Neural cell (in vitro differentiated cells): ENCODE results near the gene STIM1.

Experiments used
- EP300 ChIP-seq: fragments of 450-650 bp; conservative IDR thresholded peaks from 2 replicates; pipeline ENCODE4 v1.6.1; 2014; ENCODE audit warnings: antibody characterized with exemption, mild to moderate bottlenecking, moderate library complexity; ENCODE audit not compliant: poor library complexity, severe bottlenecking
- POLR2AphosphoS5 ChIP-seq: IDR thresholded peaks from 2 replicates; pipeline ENCODE4 v1.6.1; 2012
- TF ChIP-seq, protein P1 (sequence below): IDR thresholded peaks from 2 replicates; pipeline ENCODE4 v1.6.1; 2012; ENCODE audit warnings: borderline replicate concordance
- TF ChIP-seq, protein P2 (sequence below): fragments of 450-650 bp; IDR thresholded peaks from 2 replicates; pipeline ENCODE4 v1.5.1; 2014; ENCODE audit warnings: antibody characterized with exemption, mild to moderate bottlenecking, moderate library complexity; ENCODE audit not compliant: poor library complexity, severe bottlenecking

DNA sequence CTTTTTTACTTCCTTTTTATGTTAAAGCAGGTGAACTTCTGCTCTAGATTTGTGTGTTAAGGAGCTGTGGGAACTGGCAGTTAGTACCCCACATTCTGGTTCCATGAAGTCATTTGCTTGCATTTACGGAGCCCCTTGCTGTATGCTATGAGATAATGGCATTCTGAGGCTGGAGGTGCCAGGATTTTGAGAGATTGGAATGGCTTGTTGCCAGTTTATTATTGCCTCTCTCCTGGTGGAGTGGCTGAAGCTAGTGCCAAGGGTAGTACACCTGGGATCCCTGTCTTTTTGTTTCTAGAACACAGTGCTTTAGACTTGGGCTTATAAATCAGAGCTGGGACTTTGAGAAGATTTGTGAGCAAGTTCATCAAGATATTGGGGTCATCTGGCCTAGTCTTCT lies 73.8 kb downstream of the STIM1 start:
- TF ChIP-seq, protein P1, sequence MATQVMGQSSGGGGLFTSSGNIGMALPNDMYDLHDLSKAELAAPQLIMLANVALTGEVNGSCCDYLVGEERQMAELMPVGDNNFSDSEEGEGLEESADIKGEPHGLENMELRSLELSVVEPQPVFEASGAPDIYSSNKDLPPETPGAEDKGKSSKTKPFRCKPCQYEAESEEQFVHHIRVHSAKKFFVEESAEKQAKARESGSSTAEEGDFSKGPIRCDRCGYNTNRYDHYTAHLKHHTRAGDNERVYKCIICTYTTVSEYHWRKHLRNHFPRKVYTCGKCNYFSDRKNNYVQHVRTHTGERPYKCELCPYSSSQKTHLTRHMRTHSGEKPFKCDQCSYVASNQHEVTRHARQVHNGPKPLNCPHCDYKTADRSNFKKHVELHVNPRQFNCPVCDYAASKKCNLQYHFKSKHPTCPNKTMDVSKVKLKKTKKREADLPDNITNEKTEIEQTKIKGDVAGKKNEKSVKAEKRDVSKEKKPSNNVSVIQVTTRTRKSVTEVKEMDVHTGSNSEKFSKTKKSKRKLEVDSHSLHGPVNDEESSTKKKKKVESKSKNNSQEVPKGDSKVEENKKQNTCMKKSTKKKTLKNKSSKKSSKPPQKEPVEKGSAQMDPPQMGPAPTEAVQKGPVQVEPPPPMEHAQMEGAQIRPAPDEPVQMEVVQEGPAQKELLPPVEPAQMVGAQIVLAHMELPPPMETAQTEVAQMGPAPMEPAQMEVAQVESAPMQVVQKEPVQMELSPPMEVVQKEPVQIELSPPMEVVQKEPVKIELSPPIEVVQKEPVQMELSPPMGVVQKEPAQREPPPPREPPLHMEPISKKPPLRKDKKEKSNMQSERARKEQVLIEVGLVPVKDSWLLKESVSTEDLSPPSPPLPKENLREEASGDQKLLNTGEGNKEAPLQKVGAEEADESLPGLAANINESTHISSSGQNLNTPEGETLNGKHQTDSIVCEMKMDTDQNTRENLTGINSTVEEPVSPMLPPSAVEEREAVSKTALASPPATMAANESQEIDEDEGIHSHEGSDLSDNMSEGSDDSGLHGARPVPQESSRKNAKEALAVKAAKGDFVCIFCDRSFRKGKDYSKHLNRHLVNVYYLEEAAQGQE, result no peak
- TF ChIP-seq EP300 (no peak), POLR2AphosphoS5 (no peak)
- TF ChIP-seq, protein P2, sequence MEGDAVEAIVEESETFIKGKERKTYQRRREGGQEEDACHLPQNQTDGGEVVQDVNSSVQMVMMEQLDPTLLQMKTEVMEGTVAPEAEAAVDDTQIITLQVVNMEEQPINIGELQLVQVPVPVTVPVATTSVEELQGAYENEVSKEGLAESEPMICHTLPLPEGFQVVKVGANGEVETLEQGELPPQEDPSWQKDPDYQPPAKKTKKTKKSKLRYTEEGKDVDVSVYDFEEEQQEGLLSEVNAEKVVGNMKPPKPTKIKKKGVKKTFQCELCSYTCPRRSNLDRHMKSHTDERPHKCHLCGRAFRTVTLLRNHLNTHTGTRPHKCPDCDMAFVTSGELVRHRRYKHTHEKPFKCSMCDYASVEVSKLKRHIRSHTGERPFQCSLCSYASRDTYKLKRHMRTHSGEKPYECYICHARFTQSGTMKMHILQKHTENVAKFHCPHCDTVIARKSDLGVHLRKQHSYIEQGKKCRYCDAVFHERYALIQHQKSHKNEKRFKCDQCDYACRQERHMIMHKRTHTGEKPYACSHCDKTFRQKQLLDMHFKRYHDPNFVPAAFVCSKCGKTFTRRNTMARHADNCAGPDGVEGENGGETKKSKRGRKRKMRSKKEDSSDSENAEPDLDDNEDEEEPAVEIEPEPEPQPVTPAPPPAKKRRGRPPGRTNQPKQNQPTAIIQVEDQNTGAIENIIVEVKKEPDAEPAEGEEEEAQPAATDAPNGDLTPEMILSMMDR, result no peak
